Left hindlimb (tissue), 1 donor: Measurements from ENCODE around the gene FAM111B.
"Not testable (repeated sequence)": the region's sequence is repeated elsewhere in the genome, so short reads cannot be mapped to it uniquely, and the experiment has no call there.

Experiments used
- DNase-seq: peaks from one replicate; pipeline ENCODE4 v3.0.0-alpha.2; 2018

Gene FAM111B

DNA sequence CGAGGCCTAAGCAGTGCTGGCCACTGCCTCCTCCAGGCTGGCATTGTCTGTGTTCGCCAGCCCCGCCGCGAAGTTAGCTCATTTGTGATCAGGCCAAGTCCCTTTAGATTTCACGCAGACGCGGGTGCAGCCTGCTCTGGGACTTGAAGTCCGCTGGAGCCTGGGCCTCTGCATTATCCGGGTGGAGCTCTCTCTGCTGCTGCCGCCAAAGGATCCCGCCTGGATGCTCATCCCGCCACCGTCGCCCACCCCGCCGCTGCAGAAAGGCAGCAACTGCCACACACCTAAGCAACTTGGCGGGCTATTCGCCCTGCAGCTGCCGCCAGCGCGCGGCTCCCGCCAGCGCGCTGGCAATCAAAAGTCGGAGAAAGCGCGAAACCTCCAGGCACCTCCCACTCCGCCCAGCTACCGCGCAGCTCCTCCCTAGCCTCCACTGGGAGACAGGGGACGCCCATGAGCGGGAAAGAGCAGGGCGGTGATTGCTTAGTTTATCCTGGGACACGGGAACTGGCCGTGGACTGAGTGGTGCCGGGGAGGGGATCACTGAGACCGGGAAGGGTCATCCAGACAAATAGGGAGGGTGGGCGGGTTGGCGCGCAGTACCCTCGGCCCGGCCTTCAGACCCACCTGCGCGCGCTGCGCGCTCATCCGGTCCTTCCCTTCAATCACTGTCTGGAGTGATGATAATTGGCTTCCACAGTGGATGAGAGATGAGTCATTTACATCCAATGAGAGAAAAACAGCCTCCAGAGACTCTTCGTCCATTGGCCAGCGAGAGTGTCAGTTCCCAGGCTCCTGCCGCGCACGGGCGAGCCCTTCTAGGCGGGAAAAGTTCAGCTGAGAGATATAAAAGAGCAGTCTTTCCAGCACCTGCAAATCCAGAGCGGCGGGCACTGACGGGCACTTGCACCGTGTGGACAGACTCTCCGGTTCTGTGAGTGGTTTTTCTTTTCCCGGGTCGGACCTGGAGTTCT, at the start of gene FAM111B:
Gene FAM111B, plus strand, starts transcription at position 875 of the 974 bp plus-strand sequence. CDS start 2,389 bp downstream, outside the sequence.
- peak; percentile 89 for DNase-seq

GRCh38 chr11:59058120-59059033, 48.7 kb upstream of the FAM111B start:
- DNase-seq, result peak; percentile 77

GRCh38 chr11:59060096-59060495, 46.9 kb upstream of the FAM111B start:
- not testable (repeated sequence) for DNase-seq

- no peak for DNase-seq
These were observed 44.2 kb upstream of the FAM111B start for GRCh38 chr11:59062602-59063529.

GRCh38 chr11:59063996-59064727, 42.9 kb upstream of the FAM111B start:
- not testable (repeated sequence) for DNase-seq

DNA sequence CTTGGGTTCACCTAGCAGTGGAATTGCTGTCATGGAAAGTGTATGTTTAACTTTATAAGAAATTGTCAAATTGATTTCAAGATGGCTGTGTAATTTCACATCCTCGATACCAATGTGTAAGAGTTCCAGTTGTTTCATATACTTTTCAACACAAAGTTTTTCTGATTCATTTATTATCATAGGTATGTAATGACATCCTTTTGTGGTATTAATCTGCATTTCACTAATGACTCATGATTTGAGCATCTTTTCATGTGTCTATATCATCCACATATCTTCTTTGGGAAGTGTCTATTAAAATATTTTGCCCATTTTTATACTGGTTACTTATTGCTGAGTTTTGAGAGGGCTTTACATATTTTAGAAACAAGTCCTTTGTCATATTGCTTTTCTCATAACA, 38.0 kb upstream of the FAM111B start:
- DNase-seq, result no peak

DNA sequence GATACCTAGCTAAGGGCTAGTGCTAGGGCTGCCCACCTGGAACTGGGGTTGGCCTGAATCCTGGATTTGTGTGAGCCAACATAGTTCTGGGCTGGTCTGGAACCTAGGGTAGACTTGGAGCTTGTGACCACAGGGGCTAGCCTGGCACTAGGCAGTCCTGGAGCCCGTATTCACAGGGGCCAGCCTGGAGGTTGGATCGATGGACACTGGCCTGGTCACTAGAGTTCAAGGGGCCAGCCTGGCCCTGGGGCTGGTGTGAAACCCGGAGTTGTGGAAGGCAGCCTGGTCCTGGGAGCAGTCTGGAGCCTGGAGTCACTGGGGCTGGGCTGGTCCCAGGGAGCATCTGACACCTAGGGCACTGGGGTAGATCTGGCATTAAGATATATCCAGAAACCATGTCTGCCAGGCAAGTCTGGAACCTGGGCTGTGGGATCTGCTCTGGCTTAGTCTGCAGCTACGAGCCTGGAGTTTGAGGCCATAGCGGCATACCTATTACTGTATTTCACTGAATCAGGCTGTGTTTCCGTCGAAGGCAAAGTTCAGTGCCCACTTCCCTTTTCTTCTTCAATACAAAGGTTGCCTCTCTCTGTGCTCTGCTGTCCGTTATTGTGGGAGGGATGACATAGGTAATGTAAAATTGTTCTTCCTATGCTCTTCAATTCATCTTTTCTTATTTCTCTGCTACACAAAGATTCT, 30.0 kb upstream of the FAM111B start:
- no peak for DNase-seq

DNA sequence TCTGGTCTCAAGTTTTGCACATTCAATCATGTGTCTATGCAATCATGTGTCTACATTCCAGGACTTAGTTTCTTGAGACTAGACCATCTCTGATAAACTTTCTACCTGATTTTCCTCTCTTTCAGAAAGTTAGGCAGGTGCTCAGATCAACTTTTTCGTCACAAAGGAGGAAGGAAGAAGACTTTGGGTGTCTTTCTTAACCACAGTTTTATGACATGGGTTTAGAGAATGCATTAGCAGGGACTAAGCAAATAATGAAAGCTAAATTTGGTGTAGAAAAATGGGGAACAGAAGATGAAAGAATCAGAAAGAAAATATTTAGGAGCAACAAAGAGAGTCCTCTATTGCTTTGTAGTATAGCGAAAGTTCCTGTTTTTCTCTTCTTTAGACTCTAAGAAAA, 28.6 kb upstream of the FAM111B start:
- DNase-seq, result no peak

DNA sequence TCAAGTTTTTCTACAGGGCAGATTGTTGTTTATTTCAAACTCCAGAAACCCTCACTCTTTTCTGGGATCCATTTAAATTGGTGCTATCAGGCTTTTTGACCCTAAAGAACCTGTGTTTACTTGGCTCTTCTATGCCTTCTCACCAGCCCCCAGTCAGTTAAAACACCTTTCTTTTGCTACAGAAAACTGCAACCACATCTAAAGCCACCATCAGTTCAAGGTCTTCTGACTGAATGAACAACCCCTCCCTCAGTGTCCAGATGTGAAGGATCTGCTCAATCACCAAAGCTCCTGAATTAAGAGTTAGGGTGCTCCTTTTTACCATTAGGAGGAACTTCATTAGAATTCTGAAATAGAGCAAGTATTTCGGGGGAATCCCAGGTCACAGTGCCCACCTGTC, 28.0 kb upstream of the FAM111B start:
- no peak for DNase-seq

- DNase-seq, result not testable (repeated sequence)
These were observed 26.6 kb upstream of the FAM111B start for GRCh38 chr11:59080421-59080820.

GRCh38 chr11:59081430-59082020, 25.5 kb upstream of the FAM111B start:
- not testable (repeated sequence) for DNase-seq

- DNase-seq, result not testable (repeated sequence)
These were observed 21.0 kb upstream of the FAM111B start, which contains the start of gene GLYATL1B for GRCh38 chr11:59086007-59086406. TSS of gene GLYATL1B (plus strand) at chr11:59086307. CDS start at chr11:59086307, 0 bp downstream.

DNA sequence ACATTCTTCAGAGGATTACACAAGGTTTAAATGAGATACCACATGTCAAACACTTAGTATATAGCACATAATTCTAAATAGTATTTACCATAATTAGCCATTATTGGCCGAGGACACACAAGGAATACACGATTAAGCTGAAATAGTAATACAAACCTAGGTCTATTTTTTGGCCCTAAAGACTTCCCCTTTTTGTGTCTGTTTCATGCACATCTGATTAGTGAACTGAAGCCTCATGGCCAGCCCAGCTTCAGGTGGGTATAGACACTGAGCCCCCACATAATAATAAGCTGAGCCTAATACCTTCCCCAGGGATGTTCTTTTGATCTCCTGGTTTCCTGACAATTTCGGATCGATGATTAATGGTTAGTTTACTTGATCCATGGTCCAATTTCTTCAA, 18.9 kb upstream of the FAM111B start:
- DNase-seq, result no peak

- not testable (repeated sequence) for DNase-seq
These were observed 13.5 kb upstream of the FAM111B start for GRCh38 chr11:59093576-59093975.

- not testable (repeated sequence) for DNase-seq
These were observed 11.8 kb upstream of the FAM111B start for GRCh38 chr11:59095225-59095624.

DNA sequence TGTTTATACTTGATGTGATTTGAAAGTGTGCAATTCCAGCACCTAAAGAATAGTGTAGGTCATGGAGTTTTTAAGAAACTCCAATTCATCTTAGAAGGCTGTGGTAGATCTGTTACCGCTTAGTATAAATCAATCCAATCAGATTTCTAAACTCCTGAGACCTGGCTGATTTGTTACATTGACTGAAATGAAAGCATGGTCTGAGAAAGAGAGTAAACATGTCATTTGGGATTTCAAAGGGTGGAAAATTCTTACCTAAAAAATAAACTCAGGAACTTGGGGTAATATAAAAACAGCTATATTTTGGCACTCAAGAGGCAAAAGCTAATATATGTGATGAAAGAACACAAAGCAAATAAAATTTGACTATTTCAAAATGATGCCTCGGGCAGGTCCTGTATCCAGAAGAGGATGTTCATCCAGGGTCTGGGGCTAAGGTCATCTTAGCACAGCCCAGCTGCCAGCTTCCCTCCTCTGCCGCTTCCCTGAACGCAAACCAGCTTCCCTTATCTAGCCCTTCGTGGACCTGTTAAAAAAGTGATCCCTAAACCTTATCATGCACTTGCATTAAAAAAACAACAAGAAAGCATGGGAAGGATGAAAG, 11.0 kb upstream of the FAM111B start:
- not testable (repeated sequence) for DNase-seq

GRCh38 chr11:59097113-59097708, 9.8 kb upstream of the FAM111B start:
- DNase-seq, result peak; percentile 60

DNA sequence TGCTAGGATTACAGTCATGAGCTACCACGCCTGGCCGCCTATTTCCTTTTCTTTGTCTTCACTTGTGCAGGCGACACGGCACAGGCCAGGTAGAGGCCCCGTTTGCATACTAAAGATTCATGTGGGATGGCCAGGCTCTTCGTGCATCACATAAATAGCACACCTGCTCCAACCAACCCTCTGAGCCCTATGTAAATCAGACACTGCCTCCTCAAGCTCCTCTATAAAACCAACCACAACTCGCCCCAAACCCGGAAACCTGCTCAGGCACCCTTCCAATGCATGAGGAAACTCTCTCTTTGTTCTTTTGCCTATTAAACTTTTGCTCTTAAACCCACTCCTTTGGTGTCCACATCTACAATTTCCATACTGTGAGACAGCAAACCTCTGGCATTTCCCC, 9.1 kb upstream of the FAM111B start:
- DNase-seq, result not testable (repeated sequence)

- peak; percentile 56 for DNase-seq
These were observed 4.7 kb upstream of the FAM111B start for GRCh38 chr11:59102259-59102765.
